GM19238 (cell line): ENCODE data around the gene CREG2.

Experiments used
- DNase-seq: peaks from one replicate; pipeline ENCODE4 v3.0.0; 2011; ENCODE audit warnings: low spot score; ENCODE audit not compliant: insufficient read length

The CREG2 gene

GRCh38 chr2:101310090-101310833, 77.0 kb downstream of the CREG2 start:
- DNase-seq = no peak

GRCh38 chr2:101308432-101309210, 78.7 kb downstream of the CREG2 start, which contains the start of gene RNF149:
Gene RNF149, minus strand, starts transcription at chr2:101308701. Its CDS starts 113 bp downstream, at chr2:101308588.
- peak; percentile 89 for DNase-seq

GRCh38 chr2:101307950-101308431, 79.3 kb downstream of the CREG2 start:
- no peak for DNase-seq

GRCh38 chr2:101307503-101307902, 79.8 kb downstream of the CREG2 start:
- no peak for DNase-seq

- no peak for DNase-seq
Measured at GRCh38 chr2:101306410-101306809, 80.9 kb downstream of the CREG2 start.

- DNase-seq = no peak
Measured at GRCh38 chr2:101305492-101306078, 81.7 kb downstream of the CREG2 start.

- no peak for DNase-seq
Measured at GRCh38 chr2:101305035-101305434, 82.3 kb downstream of the CREG2 start.

GRCh38 chr2:101303688-101304087, 83.6 kb downstream of the CREG2 start:
- no peak for DNase-seq

- no peak for DNase-seq
Measured at GRCh38 chr2:101302016-101302415, 85.3 kb downstream of the CREG2 start.

DNA sequence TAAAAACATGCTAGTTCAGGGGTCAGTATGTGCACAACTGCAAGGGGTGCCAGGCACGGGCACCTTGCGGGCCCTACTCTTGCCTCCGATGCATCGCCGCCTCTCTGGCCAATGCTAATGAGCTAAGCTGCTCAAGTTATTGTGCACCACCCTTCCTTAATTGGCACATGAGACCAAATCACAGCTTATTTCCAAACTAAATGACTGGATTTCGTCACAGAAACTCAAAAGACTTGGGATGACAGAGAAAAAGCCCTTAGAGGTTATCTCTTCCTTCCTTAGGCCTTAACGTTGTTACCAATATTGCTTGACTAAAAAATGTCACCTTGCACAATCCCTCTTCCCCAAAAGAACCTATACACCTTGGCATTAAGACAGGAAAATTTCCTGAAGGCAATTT, 86.5 kb downstream of the CREG2 start:
- no peak for DNase-seq

- no peak for DNase-seq
Measured at GRCh38 chr2:101300164-101300563, 87.1 kb downstream of the CREG2 start.

DNA sequence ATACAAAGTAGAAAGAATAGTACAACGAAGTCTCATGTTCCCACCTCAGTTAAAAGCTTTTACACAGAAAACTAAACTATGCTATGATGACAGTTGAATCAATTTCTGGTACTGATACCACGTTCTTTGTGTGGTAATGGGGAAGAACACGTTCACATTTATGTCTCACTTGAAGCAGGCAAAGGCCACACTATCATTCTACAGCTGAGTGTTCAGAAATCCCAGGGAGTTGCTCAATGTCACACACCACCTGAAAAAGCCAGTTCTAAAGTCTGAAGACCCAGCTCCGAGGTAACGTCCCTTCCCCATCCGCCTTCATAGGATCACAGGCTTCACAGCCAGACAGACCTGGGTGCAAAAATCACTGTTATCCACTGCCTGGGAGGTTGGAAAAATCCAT, 87.7 kb downstream of the CREG2 start:
- DNase-seq = no peak

GRCh38 chr2:101297383-101297782, 89.9 kb downstream of the CREG2 start:
- DNase-seq = no peak

DNA sequence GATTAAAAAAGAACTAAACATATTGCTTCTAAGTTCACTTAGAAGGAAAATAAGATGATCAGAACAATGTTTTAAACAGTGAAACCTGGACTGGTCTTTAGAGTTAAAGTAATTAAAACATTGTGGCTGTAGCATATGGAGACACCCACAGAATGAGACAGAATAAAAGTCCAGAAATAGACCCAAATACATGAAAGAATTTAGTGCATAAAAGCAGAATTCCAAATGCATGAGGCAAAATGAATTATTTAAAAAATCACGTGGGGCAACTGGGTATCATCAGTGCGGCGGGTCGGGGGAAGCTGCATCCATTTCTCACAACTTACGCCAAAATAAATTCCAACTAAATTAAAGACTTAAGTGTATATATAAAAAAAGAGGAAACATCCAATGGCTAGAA, 90.9 kb downstream of the CREG2 start:
- DNase-seq = no peak

- no peak for DNase-seq
Measured at GRCh38 chr2:101295895-101296294, 91.4 kb downstream of the CREG2 start.
